T-cell (primary cell): ENCODE data around the gene MCCD1. TPM values are rescaled to one million over a fixed set of nuclear protein-coding genes. Genes with fewer than 3 reads are reported as not detected.

Source experiments
- ATAC-seq, 4 experiments: fragments of 200-7000 bp in 3 of 4; fragments of 150-1000 bp in 1 of 4; cut with Tn5 transposase; replicated peaks in 1 of 4; 1 replicate in 3 of 4; 2 replicates in 1 of 4; pipeline ENCODE4 v1.10.0; 2021; ENCODE audit warnings: moderate library complexity in 3 of 4, mild to moderate bottlenecking in 2 of 4, moderate number of reproducible peaks in 1 of 4
- CTCF ChIA-PET, 2 donors: fragments of 300-600 bp; sonication (Branson Sonifier 250); formaldehyde crosslinking; loops; one replicate each; lab custom pipeline; 2022; ENCODE audit warnings: antibody characterized with exemption in 2 of 2; lab: Charles Lee
- POLR2A ChIA-PET, 2 donors: fragments of 300-600 bp; sonication (Branson Sonifier 250); formaldehyde crosslinking; loops; one replicate each; lab custom pipeline; 2022; ENCODE audit warnings: antibody characterized with exemption in 2 of 2; lab: Charles Lee
- DNase-seq, 35 experiments: peaks; one replicate each; pipeline versions ENCODE4 v3.0.0 to v3.0.0-alpha.2; 2013 to 2023
- H3K27ac ChIP-seq: one replicate; pipeline ENCODE4 v1.5.1; 2013; ENCODE audit warnings: low read length
- H3K27me3 ChIP-seq, 2 experiments: replicated peaks in 1 of 2; 1 replicate in 1 of 2; 2 replicates in 1 of 2; pipeline versions ENCODE4 v1.6.1 to v1.7.0; 2013; ENCODE audit warnings: low read length in 1 of 2, mixed read lengths in 1 of 2; ENCODE audit not compliant: control insufficient read depth in 2 of 2, insufficient read depth in 2 of 2; ENCODE audit errors: extremely low read depth in 1 of 2
- H3K36me3 ChIP-seq, 2 donors: 1 replicate in 1 of 2; 2 replicates in 1 of 2; pipeline versions ENCODE4 v1.6.1 to v1.7.0; 2013; ENCODE audit warnings: low read length in 1 of 2; ENCODE audit not compliant: control insufficient read depth in 2 of 2, insufficient read depth in 1 of 2; ENCODE audit errors: extremely low read depth in 1 of 2
- H3K4me1 ChIP-seq, 2 experiments: 1 replicate in 1 of 2; 2 replicates in 1 of 2; pipeline versions ENCODE4 v1.6.1 to v1.7.0; 2013; ENCODE audit warnings: low read length in 2 of 2, mixed read lengths in 1 of 2; ENCODE audit not compliant: insufficient read depth in 2 of 2, control insufficient read depth in 1 of 2; ENCODE audit errors: extremely low read depth in 1 of 2
- H3K4me3 ChIP-seq, 2 donors: 1 replicate in 1 of 2; 2 replicates in 1 of 2; pipeline versions ENCODE4 v1.5.1 to v1.7.0; 2013; ENCODE audit warnings: mild to moderate bottlenecking in 2 of 2, low read length in 1 of 2, moderate library complexity in 1 of 2; ENCODE audit not compliant: control insufficient read depth in 1 of 2; ENCODE audit errors: extremely low read depth in 1 of 2
- H3K9me3 ChIP-seq: 2 replicates; pipeline ENCODE4 v1.7.0; 2013
- H3K27ac Mint-ChIP-seq, 2 donors: one replicate each; pipeline ENCODE4 v1.8.0; 2020 to 2021; ENCODE audit warnings: mild to moderate bottlenecking in 2 of 2, mixed read lengths in 2 of 2
- H3K27me3 Mint-ChIP-seq, 2 donors: one replicate each; pipeline ENCODE4 v1.8.0; 2021 to 2022; ENCODE audit warnings: mixed read lengths in 2 of 2
- H3K36me3 Mint-ChIP-seq: one replicate; pipeline ENCODE4 v1.8.0; 2021; ENCODE audit warnings: mixed read lengths
- H3K4me1 Mint-ChIP-seq, 3 donors: one replicate each; pipeline ENCODE4 v1.8.0; 2020 to 2022; ENCODE audit warnings: mixed read lengths in 3 of 3, mild to moderate bottlenecking in 1 of 3
- H3K4me3 Mint-ChIP-seq, 3 donors: one replicate each; pipeline ENCODE4 v1.8.0; 2020 to 2022; ENCODE audit warnings: mild to moderate bottlenecking in 3 of 3, mixed read lengths in 3 of 3, moderate library complexity in 3 of 3
- H3K9me3 Mint-ChIP-seq, 3 donors: one replicate each; pipeline ENCODE4 v1.8.0; 2020 to 2022; ENCODE audit warnings: mixed read lengths in 3 of 3
- WGBS: methylation state at CpG from one replicate; pipeline ENCODE4 v1.1.5; 2013; ENCODE audit warnings: missing lambda C conversion rate; ENCODE audit not compliant: insufficient coverage; 5-methylcytosine and 5-hydroxymethylcytosine counted together
- total RNA-seq, 35 experiments: library from RNA in 6 of 35; stranded (reverse) in 6 of 35; fragments of 120-200 nt in 1 of 35; gene quantifications; one replicate each; pipeline versions ENCODE4 v1.2.1 to v1.2.4 and lab custom pipeline; 2013 to 2026

Gene MCCD1, protein sequence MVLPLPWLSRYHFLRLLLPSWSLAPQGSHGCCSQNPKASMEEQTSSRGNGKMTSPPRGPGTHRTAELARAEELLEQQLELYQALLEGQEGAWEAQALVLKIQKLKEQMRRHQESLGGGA
- not detected for total RNA-seq
- not detected for total RNA-seq (2013)
- 0 to 0.14 (median 0) reads per million in 29 experiments for total RNA-seq (lab: John Stamatoyannopoulos, UW)

DNA sequence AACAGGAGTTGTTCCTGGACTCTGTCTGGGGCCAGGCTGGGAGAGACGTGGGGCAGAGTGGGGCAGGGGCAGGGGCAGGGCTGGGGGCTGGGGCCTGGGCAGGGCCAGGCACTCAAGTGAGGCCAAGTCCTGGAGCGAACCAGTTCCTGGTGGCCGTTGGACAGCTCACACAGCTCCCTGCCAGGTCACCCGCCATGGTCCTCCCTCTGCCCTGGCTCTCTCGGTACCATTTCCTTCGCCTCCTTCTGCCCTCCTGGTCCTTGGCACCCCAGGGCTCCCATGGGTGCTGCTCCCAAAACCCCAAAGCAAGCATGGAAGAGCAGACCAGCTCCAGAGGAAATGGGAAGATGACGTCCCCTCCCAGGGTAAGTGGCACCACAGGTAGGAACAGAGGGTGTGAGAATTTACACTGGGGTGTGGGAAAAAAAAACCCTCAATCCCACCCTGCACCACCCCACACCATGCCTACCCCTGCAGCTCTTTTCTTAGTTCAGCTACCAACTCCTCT is at the start of gene MCCD1:
Gene MCCD1 (plus strand): TSS at position 142 of the 508 bp plus-strand sequence. CDS start 53 bp downstream, at position 195.
- Mint-ChIP-seq H3K27ac (peak within 1 kb of the TSS; percentile 21 to 39), H3K4me3 (no peak within 1 kb of the TSS), H3K27me3 (no peaks in the 10 kb centered on the region), H3K9me3 (no peaks in the 10 kb centered on the region), H3K36me3 (peaks cover 31% of the 10 kb centered on the region), H3K4me1 (peaks cover 7 to 13% (median 10%) of the 10 kb centered on the region in 3 donors)
- peaks cover 12 to 42% of the 10 kb centered on the region in 2 donors for H3K36me3 ChIP-seq
- WGBS, result 91% methylated on average over 6 of the region's 7 CpGs
- DNase-seq (no peak), ATAC-seq (peak in 3 of 4 experiments; percentile 19 to 45 (median 31))
- no peak within 1 kb of the TSS for H3K27ac ChIP-seq
- POLR2A ChIA-PET, result no interaction called here
- no peaks in the 10 kb centered on the region for H3K4me1 ChIP-seq
- no peaks in the 10 kb centered on the region for H3K27me3 ChIP-seq
- H3K4me3 ChIP-seq, result no peak within 1 kb of the TSS
- CTCF ChIA-PET, result no interaction called here
- H3K9me3 ChIP-seq, result no peaks in the 10 kb centered on the region

DNA sequence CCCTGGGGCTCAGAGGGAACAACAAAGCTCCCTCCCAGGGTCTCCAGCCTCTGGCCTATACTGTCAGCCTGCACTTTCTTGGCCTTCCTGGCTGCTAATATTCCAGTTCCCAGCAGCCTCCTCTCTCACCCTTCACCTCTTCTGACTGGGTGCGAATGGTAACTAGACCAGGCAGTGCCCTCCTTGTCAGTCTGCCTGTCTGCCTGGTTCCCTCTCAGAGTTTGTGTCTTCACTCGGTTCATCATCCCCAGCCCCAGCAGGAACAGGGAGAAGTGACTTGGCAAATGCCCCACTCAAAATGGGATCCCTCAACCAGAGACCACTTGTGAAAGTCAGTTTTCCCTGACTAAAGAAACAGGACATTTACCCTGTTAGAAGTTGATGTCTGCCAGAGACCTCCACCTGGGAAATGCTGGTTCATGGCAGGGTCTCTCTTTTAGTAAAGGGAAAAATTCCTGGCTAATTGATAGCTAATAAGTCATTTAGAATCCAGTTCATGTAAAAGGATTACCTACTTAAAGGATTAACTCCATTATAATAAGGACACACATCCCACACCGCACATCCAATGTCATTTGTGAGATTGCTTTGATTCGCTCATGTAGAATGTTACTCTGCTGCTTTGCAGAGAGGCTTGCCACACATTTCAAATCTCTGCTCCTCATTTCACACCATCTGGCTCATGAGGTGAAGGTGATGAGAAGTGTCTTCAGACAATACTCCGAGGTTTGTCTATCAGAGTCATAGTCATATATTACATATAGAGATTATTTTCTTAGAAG is 49.4 kb upstream of the MCCD1 start:
- H3K36me3 Mint-ChIP-seq, result no peaks in the 10 kb centered on the region
- WGBS, result 100% methylated on average over 2 of the region's 5 CpGs
- H3K9me3 Mint-ChIP-seq, result no peaks in the 10 kb centered on the region
- POLR2A ChIA-PET, result no interaction called here
- Histone ChIP-seq H3K9me3 (no peaks in the 10 kb centered on the region), H3K27ac (no peak overlapping the region), H3K27me3 (no peaks in the 10 kb centered on the region), H3K36me3 (no peaks in the 10 kb centered on the region), H3K4me1 (peaks cover 0 to 13% of the 10 kb centered on the region in 2 experiments), H3K4me3 (no peak overlapping the region)
- CTCF ChIA-PET, result no interaction called here
- peak overlapping the region in 1 of 2 donors; percentile 44 for H3K27ac Mint-ChIP-seq
- ATAC-seq (no peak), DNase-seq (no peak)
- no peak overlapping the region for H3K4me3 Mint-ChIP-seq
- H3K27me3 Mint-ChIP-seq, result no peaks in the 10 kb centered on the region
- H3K4me1 Mint-ChIP-seq, result peaks cover 14 to 27% (median 22%) of the 10 kb centered on the region in 3 donors

DNA sequence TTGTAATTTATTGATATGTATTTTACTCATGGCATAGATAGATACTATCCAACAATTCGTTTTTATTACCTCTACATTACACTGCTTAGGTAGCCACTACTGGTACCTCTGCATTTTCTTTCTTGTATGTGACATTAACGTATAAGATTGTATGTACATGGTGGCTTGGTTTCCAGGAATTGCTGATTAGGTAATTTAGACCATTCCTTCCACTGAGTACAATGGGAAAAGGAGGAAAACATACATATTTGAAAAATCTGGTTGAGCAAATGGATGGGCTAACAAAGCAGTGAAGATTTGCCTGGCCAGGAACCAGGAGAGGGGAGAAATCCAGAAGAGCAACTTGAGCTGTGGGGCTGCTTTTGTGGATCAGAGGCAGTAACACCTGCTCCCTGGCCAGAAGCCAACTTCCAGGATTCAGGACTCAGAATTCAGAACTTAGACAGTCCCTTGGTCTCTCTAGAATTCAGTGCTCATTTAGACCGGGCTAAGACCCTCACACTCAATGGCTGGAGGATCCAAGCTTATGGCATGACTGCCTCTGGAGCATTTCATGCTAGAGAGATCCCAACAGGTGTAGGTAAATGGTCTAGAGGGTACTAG is 48.7 kb upstream of the MCCD1 start:
- no peak for ATAC-seq
- H3K9me3 Mint-ChIP-seq, result no peaks in the 10 kb centered on the region
- H3K9me3 ChIP-seq, result no peaks in the 10 kb centered on the region
- no peak overlapping the region for H3K4me3 Mint-ChIP-seq
- H3K27ac Mint-ChIP-seq, result no peak overlapping the region
- peaks cover 0 to 6% of the 10 kb centered on the region in 2 experiments for H3K4me1 ChIP-seq
- H3K36me3 Mint-ChIP-seq, result no peaks in the 10 kb centered on the region
- H3K4me3 ChIP-seq, result no peak overlapping the region
- peaks cover 9 to 20% (median 18%) of the 10 kb centered on the region in 3 donors for H3K4me1 Mint-ChIP-seq
- WGBS, result 100% methylated on average over 1 of the region's 3 CpGs
- no peak for DNase-seq
- POLR2A ChIA-PET, result no interaction called here
- H3K36me3 ChIP-seq, result no peaks in the 10 kb centered on the region
- H3K27me3 Mint-ChIP-seq, result no peaks in the 10 kb centered on the region
- no peaks in the 10 kb centered on the region for H3K27me3 ChIP-seq
- H3K27ac ChIP-seq, result no peak overlapping the region
- CTCF ChIA-PET, result no interaction called here

- ChIA-PET POLR2A (interaction anchor here in 1 of 2 donors (0.6 kb wide), 1 partner anchor 121 kb away, joined by 8 read pairs; no protein-coding TSS in a partner anchor), CTCF (interaction anchor here (0.6 kb wide), 3 partner anchors 21 to 1775 kb away, joined by 3 to 6 read pairs (median 3); no protein-coding TSS in a partner anchor)
- WGBS, result 72% methylated on average over 6 of the region's 11 CpGs
- Histone ChIP-seq H3K4me3 (no peak overlapping the region), H3K4me1 (peaks cover 0 to 3% of the 10 kb centered on the region in 2 experiments), H3K36me3 (no peaks in the 10 kb centered on the region), H3K27me3 (no peaks in the 10 kb centered on the region), H3K27ac (no peak overlapping the region), H3K9me3 (no peaks in the 10 kb centered on the region)
- DNase-seq (no peak), ATAC-seq (no peak)
- no peak overlapping the region for H3K4me3 Mint-ChIP-seq
- no peak overlapping the region for H3K27ac Mint-ChIP-seq
- peaks cover 4 to 15% (median 12%) of the 10 kb centered on the region in 3 donors for H3K4me1 Mint-ChIP-seq
- no peaks in the 10 kb centered on the region for H3K36me3 Mint-ChIP-seq
- no peaks in the 10 kb centered on the region for H3K27me3 Mint-ChIP-seq
- H3K9me3 Mint-ChIP-seq, result no peaks in the 10 kb centered on the region
Measured at GRCh38 chr6:31480574-31480973, 48.2 kb upstream of the MCCD1 start.

DNA sequence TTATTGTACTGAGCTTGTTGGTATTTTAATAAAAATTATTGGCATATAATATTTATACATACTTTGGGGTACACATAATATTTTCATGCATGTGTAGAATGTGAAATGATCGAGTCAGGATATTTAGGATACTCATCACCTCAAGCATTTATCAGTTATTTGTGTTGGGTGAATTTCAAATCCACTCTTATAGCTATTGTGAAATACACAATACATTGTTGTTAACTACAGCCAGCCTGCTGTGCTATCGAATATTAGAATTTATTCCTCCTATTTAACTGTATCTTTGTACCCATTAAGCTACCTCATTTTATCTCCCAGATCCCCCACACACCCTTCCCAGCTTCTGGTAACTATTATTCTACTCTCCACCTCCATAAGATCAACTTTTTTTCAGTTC is 45.4 kb upstream of the MCCD1 start:
- Mint-ChIP-seq H3K27me3 (no peaks in the 10 kb centered on the region), H3K36me3 (no peaks in the 10 kb centered on the region), H3K4me1 (peaks cover 0 to under 1% (median 0%) of the 10 kb centered on the region in 3 donors), H3K27ac (no peak overlapping the region), H3K4me3 (no peak overlapping the region), H3K9me3 (no peaks in the 10 kb centered on the region)
- Histone ChIP-seq H3K4me1 (no peaks in the 10 kb centered on the region), H3K27ac (no peak overlapping the region), H3K36me3 (no peaks in the 10 kb centered on the region), H3K9me3 (no peaks in the 10 kb centered on the region), H3K27me3 (no peaks in the 10 kb centered on the region), H3K4me3 (no peak overlapping the region)
- ATAC-seq (no peak), DNase-seq (no peak)
- ChIA-PET POLR2A (interaction anchor here in 1 of 2 donors (0.6 to 0.7 kb wide), 2 partner anchors 14 to 202 kb away, joined by 3 to 8 read pairs; no protein-coding TSS in a partner anchor), CTCF (interaction anchor here in 1 of 2 donors (0.8 to 1.0 kb wide), 2 partner anchors 12 to 658 kb away, joined by 3 read pairs; no protein-coding TSS in a partner anchor)
- 100% methylated on average over 1 of the region's 2 CpGs for WGBS

DNA sequence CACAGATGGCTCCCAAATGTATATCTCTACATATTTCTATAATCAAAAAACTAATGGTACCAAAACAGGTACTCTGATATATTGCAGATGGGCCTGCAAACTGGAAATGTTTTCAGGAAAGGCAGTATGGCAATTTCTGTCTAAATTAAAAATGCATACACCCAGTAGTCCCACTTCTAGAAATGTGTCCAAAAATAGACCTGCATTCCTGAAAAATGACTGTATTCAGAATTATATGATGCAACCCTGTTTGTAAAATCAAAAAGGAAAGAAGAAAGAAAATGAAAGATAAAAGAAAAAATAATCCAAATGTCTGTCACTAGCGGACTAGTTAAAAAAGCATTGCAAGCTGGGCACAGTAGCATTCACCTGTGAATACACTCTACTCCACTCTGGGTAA is 43.7 kb upstream of the MCCD1 start:
- Histone ChIP-seq H3K27me3 (no peaks in the 10 kb centered on the region), H3K36me3 (no peaks in the 10 kb centered on the region), H3K4me1 (no peaks in the 10 kb centered on the region), H3K4me3 (no peak overlapping the region), H3K9me3 (no peaks in the 10 kb centered on the region), H3K27ac (no peak overlapping the region)
- no CpG with 5 or more reads among the region's 1 CpG for WGBS
- POLR2A ChIA-PET, result no interaction called here
- Mint-ChIP-seq H3K9me3 (no peaks in the 10 kb centered on the region), H3K4me1 (peaks cover 0 to 3% (median 0%) of the 10 kb centered on the region in 3 donors), H3K36me3 (peaks cover 5% of the 10 kb centered on the region), H3K27me3 (no peaks in the 10 kb centered on the region), H3K4me3 (no peak overlapping the region), H3K27ac (no peak overlapping the region)
- ATAC-seq (no peak), DNase-seq (no peak)
- CTCF ChIA-PET, result no interaction called here
